Measurements from ENCODE around the gene ACKR2. TPM values are rescaled to one million over a fixed set of nuclear protein-coding genes. Genes with fewer than 3 reads are reported as not detected.

The ACKR2 gene
- total RNA-seq, 3 donors from 2014 or later (not counting 1 experiment from before 2014, with no cell fraction given): 0.56 to 0.95 (median 0.72) TPM

DNA sequence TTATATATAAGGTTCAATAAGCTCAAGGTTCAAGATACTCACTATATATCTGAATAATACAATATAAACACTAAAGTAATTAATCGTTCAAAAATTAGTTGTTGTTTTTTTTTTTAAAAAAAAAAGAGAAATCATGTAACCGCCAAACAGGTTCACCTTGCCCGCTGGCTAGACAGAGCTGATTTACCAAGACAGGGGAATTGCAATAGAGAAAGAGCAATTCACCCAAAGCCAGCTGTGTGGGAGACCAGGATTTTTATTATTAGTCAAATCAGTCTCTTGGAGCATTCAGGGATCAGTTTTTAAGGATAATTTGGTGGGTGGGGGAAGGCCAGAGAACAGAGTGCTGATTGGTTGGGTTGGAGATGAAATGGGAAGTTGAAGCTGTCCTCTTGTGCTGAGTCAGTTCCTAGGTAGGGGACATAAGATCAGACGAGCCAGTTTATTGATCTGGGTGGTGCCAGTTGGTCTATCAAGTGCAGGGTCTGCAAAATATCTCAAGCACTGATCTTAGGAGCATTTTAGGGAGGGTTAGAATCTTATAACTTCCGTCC lies 12.8 kb upstream of the ACKR2 start:
- WGBS (ENCODE audit: insufficient coverage): 93% methylated on average over 4 of the region's 5 CpGs
- DNase-seq (no peak), ATAC-seq (no peak)
- H3K27ac Mint-ChIP-seq: no peak overlapping the region
- peaks cover 21 to 25% of the 10 kb centered on the region in 2 donors for H3K4me1 Mint-ChIP-seq
- no peaks in the 10 kb centered on the region for H3K4me1 ChIP-seq (ENCODE audit: control insufficient read depth, insufficient read depth, low read length)
- H3K36me3 ChIP-seq (ENCODE audit: control insufficient read depth, insufficient read depth, low read length): peaks cover 12% of the 10 kb centered on the region
- H3K9me3 Mint-ChIP-seq: no peaks in the 10 kb centered on the region
- H3K4me3 ChIP-seq (ENCODE audit: low read length): no peak overlapping the region
- H3K4me3 Mint-ChIP-seq: no peak overlapping the region
- intact Hi-C loops (cut with micrococcal nuclease): no loop called here
- no peak overlapping the region for H3K27ac ChIP-seq (ENCODE audit: low read length)
- no peaks in the 10 kb centered on the region for H3K27me3 Mint-ChIP-seq (ENCODE audit: low read depth in 2 of 2)
- no peaks in the 10 kb centered on the region for H3K27me3 ChIP-seq (ENCODE audit: control insufficient read depth, insufficient read depth, low read length)
- H3K36me3 Mint-ChIP-seq: no peaks in the 10 kb centered on the region
- no peaks in the 10 kb centered on the region for H3K9me3 ChIP-seq (ENCODE audit: control insufficient read depth, insufficient read depth, low read length)
- TF ChIP-seq, protein P1, sequence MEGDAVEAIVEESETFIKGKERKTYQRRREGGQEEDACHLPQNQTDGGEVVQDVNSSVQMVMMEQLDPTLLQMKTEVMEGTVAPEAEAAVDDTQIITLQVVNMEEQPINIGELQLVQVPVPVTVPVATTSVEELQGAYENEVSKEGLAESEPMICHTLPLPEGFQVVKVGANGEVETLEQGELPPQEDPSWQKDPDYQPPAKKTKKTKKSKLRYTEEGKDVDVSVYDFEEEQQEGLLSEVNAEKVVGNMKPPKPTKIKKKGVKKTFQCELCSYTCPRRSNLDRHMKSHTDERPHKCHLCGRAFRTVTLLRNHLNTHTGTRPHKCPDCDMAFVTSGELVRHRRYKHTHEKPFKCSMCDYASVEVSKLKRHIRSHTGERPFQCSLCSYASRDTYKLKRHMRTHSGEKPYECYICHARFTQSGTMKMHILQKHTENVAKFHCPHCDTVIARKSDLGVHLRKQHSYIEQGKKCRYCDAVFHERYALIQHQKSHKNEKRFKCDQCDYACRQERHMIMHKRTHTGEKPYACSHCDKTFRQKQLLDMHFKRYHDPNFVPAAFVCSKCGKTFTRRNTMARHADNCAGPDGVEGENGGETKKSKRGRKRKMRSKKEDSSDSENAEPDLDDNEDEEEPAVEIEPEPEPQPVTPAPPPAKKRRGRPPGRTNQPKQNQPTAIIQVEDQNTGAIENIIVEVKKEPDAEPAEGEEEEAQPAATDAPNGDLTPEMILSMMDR (IDR thresholded peaks at IDR 0.05): no peak

DNA sequence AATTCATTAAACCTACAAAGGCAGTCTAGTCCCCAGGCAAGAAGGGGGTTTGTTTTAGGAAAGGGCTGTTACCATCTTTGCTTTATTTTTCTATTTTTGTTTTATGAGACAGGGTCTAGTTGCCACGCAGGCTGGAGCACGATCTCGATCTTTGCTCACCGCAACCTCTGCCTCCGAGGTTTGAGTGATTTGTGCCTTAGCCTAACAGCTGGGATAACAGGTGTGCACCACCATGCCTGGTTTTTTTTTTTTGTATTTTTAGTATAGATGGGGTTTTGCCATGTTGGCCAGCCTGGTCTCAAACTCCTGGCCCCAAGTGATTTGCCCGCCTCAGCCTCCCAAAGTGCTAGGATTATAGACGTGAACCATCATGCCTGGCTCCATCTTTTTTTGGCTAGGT lies 9.9 kb upstream of the ACKR2 start:
- no peak overlapping the region for H3K27ac Mint-ChIP-seq
- TF ChIP-seq, protein P1 (IDR thresholded peaks at IDR 0.05): no peak
- peaks cover 10% of the 10 kb centered on the region for H3K4me1 ChIP-seq (ENCODE audit: control insufficient read depth, insufficient read depth, low read length)

DNA sequence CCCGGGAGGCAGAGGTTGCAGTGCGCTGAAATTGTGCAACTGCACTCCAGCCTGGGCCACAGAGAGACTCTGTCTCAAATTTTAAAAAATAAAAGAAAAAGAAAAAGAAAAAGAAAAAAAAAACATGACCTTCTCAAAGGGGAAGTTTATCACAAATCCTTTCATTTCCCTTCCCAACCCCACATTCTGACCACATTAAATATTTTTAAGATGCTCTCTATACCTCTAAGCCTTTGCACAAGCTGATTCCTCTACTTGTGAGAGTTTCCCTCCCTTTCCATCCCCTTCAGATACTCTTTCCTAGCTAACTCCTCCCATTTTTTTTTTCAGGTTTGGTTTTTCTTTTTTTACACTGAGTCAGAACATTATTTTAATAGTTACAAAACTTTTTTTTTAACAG lies 9.0 kb upstream of the ACKR2 start:
- H3K4me1 ChIP-seq (ENCODE audit: control insufficient read depth, insufficient read depth, low read length): peaks cover 16% of the 10 kb centered on the region
- ATAC-seq: no peak
- intact Hi-C loops (cut with micrococcal nuclease): no loop called here
- Mint-ChIP-seq H3K27ac (no peak overlapping the region), H3K4me1 (peaks cover 44 to 56% of the 10 kb centered on the region in 2 donors), H3K4me3 (no peak overlapping the region), H3K36me3 (no peaks in the 10 kb centered on the region), H3K9me3 (no peaks in the 10 kb centered on the region), H3K27me3 (ENCODE audit: low read depth in 2 of 2) (no peaks in the 10 kb centered on the region)
- no peak overlapping the region for H3K4me3 ChIP-seq (ENCODE audit: low read length)
- 100% methylated on average over 2 of the region's 2 CpGs for WGBS (ENCODE audit: insufficient coverage)
- H3K27me3 ChIP-seq (ENCODE audit: control insufficient read depth, insufficient read depth, low read length): no peaks in the 10 kb centered on the region
- H3K27ac ChIP-seq (ENCODE audit: low read length): no peak overlapping the region
- DNase-seq: peak in 1 of 2 donors; percentile 15
- H3K36me3 ChIP-seq (ENCODE audit: control insufficient read depth, insufficient read depth, low read length): no peaks in the 10 kb centered on the region
- H3K9me3 ChIP-seq (ENCODE audit: control insufficient read depth, insufficient read depth, low read length): no peaks in the 10 kb centered on the region
- TF ChIP-seq, protein P1 (IDR thresholded peaks at IDR 0.05): no peak

More for the DNA sequence above, 9.9 kb upstream of the ACKR2 start:
- Mint-ChIP-seq H3K9me3 (no peaks in the 10 kb centered on the region), H3K4me1 (peaks cover 40 to 47% of the 10 kb centered on the region in 2 donors), H3K36me3 (no peaks in the 10 kb centered on the region), H3K27me3 (ENCODE audit: low read depth in 2 of 2) (no peaks in the 10 kb centered on the region), H3K4me3 (no peak overlapping the region)
- Histone ChIP-seq H3K27ac (ENCODE audit: low read length) (no peak overlapping the region), H3K9me3 (ENCODE audit: control insufficient read depth, insufficient read depth, low read length) (no peaks in the 10 kb centered on the region), H3K27me3 (ENCODE audit: control insufficient read depth, insufficient read depth, low read length) (no peaks in the 10 kb centered on the region), H3K36me3 (ENCODE audit: control insufficient read depth, insufficient read depth, low read length) (no peaks in the 10 kb centered on the region), H3K4me3 (ENCODE audit: low read length) (no peak overlapping the region)
- no peak for ATAC-seq
- DNase-seq: no peak
- intact Hi-C loops (cut with micrococcal nuclease): no loop called here
- 80% methylated on average over 7 of the region's 7 CpGs for WGBS (ENCODE audit: insufficient coverage)

DNA sequence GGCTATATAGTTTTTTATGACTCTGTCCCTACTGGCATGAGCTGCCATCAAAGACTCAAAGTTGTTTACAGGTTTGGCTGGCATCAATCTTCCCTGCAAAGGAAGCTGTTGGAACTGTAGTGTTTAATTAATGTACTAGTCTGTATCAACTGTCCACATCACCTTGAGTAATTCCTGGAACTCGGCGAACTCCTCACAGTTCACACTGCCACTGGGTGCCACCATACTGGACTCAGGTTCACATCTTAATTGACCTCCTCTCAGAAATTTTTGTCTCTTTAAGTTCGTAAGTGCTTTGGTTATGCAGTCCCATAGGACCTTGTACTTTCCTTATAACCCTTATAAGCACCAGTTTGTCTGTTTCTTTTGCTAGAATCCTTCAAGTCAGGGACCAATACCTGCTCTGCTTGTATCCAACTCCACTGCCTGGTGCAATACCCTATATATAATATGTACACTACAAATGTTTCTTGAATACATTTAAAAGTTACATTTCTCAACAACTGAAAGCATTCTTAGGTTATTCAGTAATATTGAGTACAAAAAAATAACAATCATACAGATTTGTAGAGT lies 8.1 kb upstream of the ACKR2 start:
- Mint-ChIP-seq H3K4me3 (no peak overlapping the region), H3K9me3 (no peaks in the 10 kb centered on the region), H3K27me3 (ENCODE audit: low read depth in 2 of 2) (peaks cover 3 to 7% of the 10 kb centered on the region in 2 donors), H3K27ac (no peak overlapping the region), H3K36me3 (no peaks in the 10 kb centered on the region), H3K4me1 (peaks cover 42 to 50% of the 10 kb centered on the region in 2 donors)
- Histone ChIP-seq H3K9me3 (ENCODE audit: control insufficient read depth, insufficient read depth, low read length) (no peaks in the 10 kb centered on the region), H3K4me3 (ENCODE audit: low read length) (no peak overlapping the region), H3K27me3 (ENCODE audit: control insufficient read depth, insufficient read depth, low read length) (no peaks in the 10 kb centered on the region), H3K27ac (ENCODE audit: low read length) (no peak overlapping the region), H3K36me3 (ENCODE audit: control insufficient read depth, insufficient read depth, low read length) (no peaks in the 10 kb centered on the region), H3K4me1 (ENCODE audit: control insufficient read depth, insufficient read depth, low read length) (peaks cover 18% of the 10 kb centered on the region)
- intact Hi-C loops (cut with micrococcal nuclease): no loop called here
- TF ChIP-seq, protein P1 (IDR thresholded peaks at IDR 0.05): no peak
- ATAC-seq (no peak), DNase-seq (no peak)
- WGBS (ENCODE audit: insufficient coverage): 95% methylated on average over 3 of the region's 3 CpGs

Data from natural killer cell (primary cell).